WTC11 (cell line): ENCODE data around the gene UBTD1. TPM values are rescaled to one million over a fixed set of nuclear protein-coding genes. Genes with fewer than 3 reads are reported as not detected.

Experiments used
- ATAC-seq: fragments of 200-7000 bp; cut with Tn5 transposase; 2 replicates; pipeline ENCODE4 v1.10.0; 2021; ENCODE audit warnings: mild to moderate bottlenecking, moderate library complexity
- CTCF ChIA-PET: fragments of 300-600 bp; sonication (Branson Sonifier 250); formaldehyde crosslinking; loops from one replicate; lab custom pipeline; 2021; ENCODE audit warnings: antibody characterized with exemption; lab: Charles Lee
- POLR2A ChIA-PET: fragments of 350-600 bp; sonication (Branson Sonifier 250); formaldehyde crosslinking; loops from one replicate; lab custom pipeline; 2021; ENCODE audit warnings: antibody characterized with exemption; lab: Charles Lee
- DNase-seq: peaks from one replicate; pipeline ENCODE4 v3.0.0; 2021; ENCODE audit warnings: low spot score
- H3K27ac Mint-ChIP-seq: 2 replicates; pipeline ENCODE4 v1.8.0; 2021; ENCODE audit warnings: mixed read lengths
- H3K27me3 Mint-ChIP-seq: 2 replicates; pipeline ENCODE4 v1.8.0; 2021; ENCODE audit warnings: low read depth, mild to moderate bottlenecking, moderate library complexity, mixed read lengths
- H3K36me3 Mint-ChIP-seq: 2 replicates; pipeline ENCODE4 v1.8.0; 2021; ENCODE audit warnings: mixed read lengths
- H3K4me1 Mint-ChIP-seq: 2 replicates; pipeline ENCODE4 v1.8.0; 2022; ENCODE audit warnings: mixed read lengths
- H3K4me3 Mint-ChIP-seq: 2 replicates; pipeline ENCODE4 v1.8.0; 2021; ENCODE audit warnings: mild to moderate bottlenecking, moderate library complexity, mixed read lengths
- H3K9me3 Mint-ChIP-seq: 2 replicates; pipeline ENCODE4 v1.8.0; 2021; ENCODE audit warnings: mixed read lengths
- ATF2 ChIP-seq: sonication (generic); formaldehyde crosslinking; IDR thresholded peaks from 2 replicates; pipeline ENCODE4 v1.8.1; 2022; ENCODE audit warnings: low read depth, missing genetic modification reagents, borderline replicate concordance
- CREB1 ChIP-seq: sonication (generic); formaldehyde crosslinking; IDR thresholded peaks from 2 replicates; pipeline ENCODE4 v1.8.0; 2023; ENCODE audit warnings: mild to moderate bottlenecking, missing genetic modification reagents
- CREM ChIP-seq: sonication (generic); formaldehyde crosslinking; IDR thresholded peaks from 2 replicates; pipeline ENCODE4 v1.8.1; 2022; ENCODE audit warnings: mild to moderate bottlenecking, missing genetic modification reagents, moderate library complexity
- E2F4 ChIP-seq: sonication (generic); formaldehyde crosslinking; IDR thresholded peaks from 2 replicates; pipeline ENCODE4 v1.8.1; 2022; ENCODE audit warnings: low read depth, mild to moderate bottlenecking, moderate library complexity, missing genetic modification reagents, borderline replicate concordance
- EMX1 ChIP-seq: fragments of 250-450 bp; sonication (Bioruptor Pico); IDR thresholded peaks from 2 replicates; pipeline ENCODE4 v1.8.0; 2021; ENCODE audit warnings: mild to moderate bottlenecking
- HMGXB4 ChIP-seq: sonication (generic); formaldehyde crosslinking; IDR thresholded peaks from 2 replicates; pipeline ENCODE4 v1.8.1; 2023; ENCODE audit warnings: mild to moderate bottlenecking, moderate library complexity, missing genetic modification reagents
- IRF1 ChIP-seq: sonication (generic); formaldehyde crosslinking; IDR thresholded peaks from 2 replicates; pipeline ENCODE4 v1.8.0; 2023; ENCODE audit warnings: missing genetic modification reagents
- IRF2 ChIP-seq: sonication (generic); formaldehyde crosslinking; IDR thresholded peaks from 2 replicates; pipeline ENCODE4 v1.8.0; 2022; ENCODE audit warnings: low read depth, missing genetic modification reagents, borderline replicate concordance
- MAX ChIP-seq: sonication (generic); formaldehyde crosslinking; IDR thresholded peaks from 2 replicates; pipeline ENCODE4 v1.8.0; 2022; ENCODE audit warnings: mild to moderate bottlenecking, missing genetic modification reagents
- MLX ChIP-seq: sonication (generic); formaldehyde crosslinking; IDR thresholded peaks from 2 replicates; pipeline ENCODE4 v1.8.1; 2023; ENCODE audit warnings: mild to moderate bottlenecking, missing genetic modification reagents, moderate library complexity
- NR1H2 ChIP-seq: sonication (generic); formaldehyde crosslinking; IDR thresholded peaks from 2 replicates; pipeline ENCODE4 v1.9.0; 2021; ENCODE audit warnings: mild to moderate bottlenecking, moderate library complexity, missing genetic modification reagents
- PRDM15 ChIP-seq: sonication (generic); formaldehyde crosslinking; IDR thresholded peaks from 2 replicates; pipeline ENCODE4 v1.8.0; 2022; ENCODE audit warnings: missing genetic modification reagents
- SP1 ChIP-seq: sonication (generic); formaldehyde crosslinking; conservative IDR thresholded peaks from 2 replicates; pipeline ENCODE4 v1.8.1; 2022; ENCODE audit warnings: missing genetic modification reagents
- TEAD1 ChIP-seq: sonication (generic); formaldehyde crosslinking; IDR thresholded peaks from 2 replicates; pipeline ENCODE4 v1.8.0; 2022; ENCODE audit warnings: mild to moderate bottlenecking, missing genetic modification reagents
- TP53 ChIP-seq: sonication (generic); formaldehyde crosslinking; IDR thresholded peaks from 2 replicates; pipeline ENCODE4 v1.8.1; 2023; ENCODE audit warnings: mild to moderate bottlenecking, missing genetic modification reagents
- USF2 ChIP-seq: sonication (generic); formaldehyde crosslinking; IDR thresholded peaks from 2 replicates; pipeline ENCODE4 v1.8.1; 2023; ENCODE audit warnings: mild to moderate bottlenecking, missing genetic modification reagents, moderate library complexity
- ZBTB21 ChIP-seq: sonication (generic); formaldehyde crosslinking; IDR thresholded peaks from 2 replicates; pipeline ENCODE4 v1.8.1; 2023; ENCODE audit warnings: mild to moderate bottlenecking, missing genetic modification reagents, borderline replicate concordance
- ZMAT4 ChIP-seq: fragments of 250-450 bp; sonication (Bioruptor Pico); IDR thresholded peaks from 2 replicates; pipeline ENCODE4 v1.9.0; 2021; ENCODE audit warnings: mild to moderate bottlenecking
- ZNF138 ChIP-seq: sonication (generic); formaldehyde crosslinking; conservative IDR thresholded peaks from 2 replicates; pipeline ENCODE4 v1.8.1; 2022; ENCODE audit warnings: mild to moderate bottlenecking, moderate library complexity, missing genetic modification reagents
- ZNF232 ChIP-seq: sonication (generic); formaldehyde crosslinking; IDR thresholded peaks from 2 replicates; pipeline ENCODE4 v1.8.0; 2022; ENCODE audit warnings: mild to moderate bottlenecking, missing genetic modification reagents
- ZNF317 ChIP-seq: sonication (generic); formaldehyde crosslinking; IDR thresholded peaks from 2 replicates; pipeline ENCODE4 v1.8.1; 2023; ENCODE audit warnings: low read depth, mild to moderate bottlenecking, moderate library complexity, missing genetic modification reagents, borderline replicate concordance
- total RNA-seq: library from RNA; stranded (reverse); gene quantifications from 3 replicates; pipeline ENCODE4 v1.2.3, GENCODE V29; 2021

Gene UBTD1
- total RNA-seq, 1 experiment from 2014 or later, result 35.7 TPM

GRCh38 chr10:97572214-97572989 lies 73.7 kb downstream of the UBTD1 start, which contains the start of gene ANKRD2:
Gene ANKRD2, plus strand, starts transcription at chr10:97572779. Its CDS starts 10 bp downstream, at chr10:97572789.
- Mint-ChIP-seq H3K9me3 (no peaks in the 10 kb centered on the region), H3K27me3 (no peaks in the 10 kb centered on the region), H3K4me1 (peaks cover 5% of the 10 kb centered on the region), H3K36me3 (0 out of 2 replicates have a peak, but pooled peaks cover 5% of the 10 kb centered on the region), H3K27ac (peak within 1 kb of the TSS; percentile 75), H3K4me3 (no peak within 1 kb of the TSS)
- peak; percentile 88 for DNase-seq
- TF ChIP-seq EMX1 (CRISPR knock-in tag) (no peak), IRF2 (CRISPR knock-in tag) (no peak), CREM (CRISPR knock-in tag) (0 out of 2 replicates have a peak, but pooled peaks have one; percentile 50), ZNF138 (CRISPR knock-in tag) (0 out of 2 replicates have a peak, but pooled peaks have one; percentile 39), TP53 (CRISPR knock-in tag) (no peak), CREB1 (CRISPR knock-in tag) (no peak), ZNF232 (CRISPR knock-in tag) (0 out of 2 replicates have a peak, but pooled peaks have one; percentile 26), NR1H2 (no peak), PRDM15 (CRISPR knock-in tag) (no peak), MLX (CRISPR knock-in tag) (no peak), HMGXB4 (CRISPR knock-in tag) (0 out of 2 replicates have a peak, but pooled peaks have one; percentile 44), MAX (CRISPR knock-in tag) (peak; percentile 45; the same call in 1 of the 2 replicates), ZBTB21 (CRISPR knock-in tag) (0 out of 2 replicates have a peak, but pooled peaks have one; percentile 36), E2F4 (CRISPR knock-in tag) (no peak), ATF2 (CRISPR knock-in tag) (no peak), SP1 (CRISPR knock-in tag) (no peak), USF2 (CRISPR knock-in tag) (no peak), TEAD1 (0 out of 2 replicates have a peak, but pooled peaks have one; percentile 37), ZNF317 (no peak), ZMAT4 (CRISPR knock-in tag) (no peak), IRF1 (CRISPR knock-in tag) (no peak)
- peak; percentile 92 for ATAC-seq
- CTCF ChIA-PET, result interaction anchor here (0.6 to 2.8 kb wide), 49 partner anchors 9 to 1994 kb away, joined by 3 to 55 read pairs (median 5); partner anchors contain the start of genes AVPI1, C10orf62, HOGA1 and MORN4
- POLR2A ChIA-PET, result interaction anchor here (0.9 kb wide), 1 partner anchor 11 kb away, joined by 3 read pairs; no protein-coding TSS in a partner anchor
